ENCODE measurements around the gene ZNF394. TPM values are rescaled to one million over a fixed set of nuclear protein-coding genes. Genes with fewer than 3 reads are reported as not detected.

The ZNF394 gene
- total RNA-seq, 1 experiment from 2014 or later = 20.6 TPM

DNA sequence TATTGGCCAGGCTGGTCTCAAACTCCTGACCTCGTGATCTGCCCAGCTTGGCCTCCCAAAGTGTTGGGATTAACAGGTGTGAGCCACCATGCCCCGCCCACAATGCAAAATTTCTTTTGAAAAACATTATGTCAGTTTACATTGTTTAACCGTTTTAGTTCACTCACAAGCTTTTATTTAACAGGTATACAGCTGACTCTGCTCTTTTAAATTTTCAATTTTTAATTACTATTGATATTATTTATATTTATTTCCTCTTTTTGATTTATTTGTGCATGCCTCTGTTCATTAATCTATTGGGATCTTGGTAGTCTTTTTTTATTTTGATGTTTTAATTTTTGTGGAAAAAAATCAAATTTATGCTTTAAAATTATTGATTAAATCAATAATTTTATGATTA is 21.3 kb upstream of the ZNF394 start:
- Mint-ChIP-seq H3K27ac (ENCODE audit: low read depth, unreplicated experiment) (no peak overlapping the region), H3K36me3 (ENCODE audit: insufficient read depth, unreplicated experiment) (peaks cover 82% of the 10 kb centered on the region), H3K27me3 (ENCODE audit: insufficient read depth, unreplicated experiment) (no peaks in the 10 kb centered on the region), H3K4me1 (ENCODE audit: insufficient read depth, unreplicated experiment) (no peaks in the 10 kb centered on the region), H3K4me3 (ENCODE audit: unreplicated experiment) (no peak overlapping the region), H3K9me3 (ENCODE audit: unreplicated experiment) (peaks cover 7% of the 10 kb centered on the region)
- CTCF ChIA-PET = interaction anchor here (0.7 to 1.5 kb wide), 4 partner anchors 18 to 398 kb away, joined by 3 to 7 read pairs (median 4); partner anchors contain the start of gene TRIM4
- no peak for DNase-seq (ENCODE audit: unreplicated experiment)
- intact Hi-C loops (cut with micrococcal nuclease) = no loop called here
- POLR2A ChIA-PET = interaction anchor here (0.6 to 1.5 kb wide), 5 partner anchors 16 to 311 kb away, joined by 3 to 4 read pairs (median 4); partner anchors contain the start of gene FAM200A
- TF ChIP-seq, protein P1, sequence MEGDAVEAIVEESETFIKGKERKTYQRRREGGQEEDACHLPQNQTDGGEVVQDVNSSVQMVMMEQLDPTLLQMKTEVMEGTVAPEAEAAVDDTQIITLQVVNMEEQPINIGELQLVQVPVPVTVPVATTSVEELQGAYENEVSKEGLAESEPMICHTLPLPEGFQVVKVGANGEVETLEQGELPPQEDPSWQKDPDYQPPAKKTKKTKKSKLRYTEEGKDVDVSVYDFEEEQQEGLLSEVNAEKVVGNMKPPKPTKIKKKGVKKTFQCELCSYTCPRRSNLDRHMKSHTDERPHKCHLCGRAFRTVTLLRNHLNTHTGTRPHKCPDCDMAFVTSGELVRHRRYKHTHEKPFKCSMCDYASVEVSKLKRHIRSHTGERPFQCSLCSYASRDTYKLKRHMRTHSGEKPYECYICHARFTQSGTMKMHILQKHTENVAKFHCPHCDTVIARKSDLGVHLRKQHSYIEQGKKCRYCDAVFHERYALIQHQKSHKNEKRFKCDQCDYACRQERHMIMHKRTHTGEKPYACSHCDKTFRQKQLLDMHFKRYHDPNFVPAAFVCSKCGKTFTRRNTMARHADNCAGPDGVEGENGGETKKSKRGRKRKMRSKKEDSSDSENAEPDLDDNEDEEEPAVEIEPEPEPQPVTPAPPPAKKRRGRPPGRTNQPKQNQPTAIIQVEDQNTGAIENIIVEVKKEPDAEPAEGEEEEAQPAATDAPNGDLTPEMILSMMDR (IDR thresholded peaks at IDR 0.05; ENCODE audit: unreplicated experiment) = no peak
- BruUV-seq (replicated peaks) = no TSS peak

DNA sequence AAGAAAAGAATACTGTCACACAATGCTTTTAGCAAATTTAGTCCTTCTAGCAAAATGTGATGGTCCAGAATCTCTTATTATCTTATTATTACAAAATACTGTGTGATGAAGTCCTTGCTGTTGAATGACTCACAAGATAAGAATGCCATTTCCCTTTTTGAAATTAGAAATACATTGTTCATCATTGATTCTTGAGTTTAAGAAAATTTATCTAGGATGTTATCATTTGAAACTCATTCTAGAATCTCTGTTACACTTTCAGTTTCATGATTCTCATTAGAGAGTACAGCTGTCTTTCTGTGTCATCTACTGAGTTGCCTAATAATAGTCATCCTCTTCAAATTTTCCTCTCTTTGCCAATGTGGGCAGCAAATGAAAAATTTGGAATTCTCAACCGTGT is 14.0 kb upstream of the ZNF394 start:
- Mint-ChIP-seq H3K4me3 (ENCODE audit: unreplicated experiment) (no peak overlapping the region), H3K27me3 (ENCODE audit: insufficient read depth, unreplicated experiment) (no peaks in the 10 kb centered on the region), H3K36me3 (ENCODE audit: insufficient read depth, unreplicated experiment) (peaks cover 72% of the 10 kb centered on the region), H3K27ac (ENCODE audit: low read depth, unreplicated experiment) (no peak overlapping the region), H3K9me3 (ENCODE audit: unreplicated experiment) (no peaks in the 10 kb centered on the region), H3K4me1 (ENCODE audit: insufficient read depth, unreplicated experiment) (no peaks in the 10 kb centered on the region)
- intact Hi-C loops (cut with micrococcal nuclease) = no loop called here
- BruUV-seq (replicated peaks) = no TSS peak
- no peak for DNase-seq (ENCODE audit: unreplicated experiment)
- TF ChIP-seq, protein P1 (IDR thresholded peaks at IDR 0.05; ENCODE audit: unreplicated experiment) = no peak
- ChIA-PET POLR2A (interaction anchor here (2.3 kb wide), 1 partner anchor 9 kb away, joined by 9 read pairs; the partner anchor contains the start of gene ZKSCAN5), CTCF (interaction anchor here (0.8 to 1.2 kb wide), 3 partner anchors 12 to 26 kb away, joined by 3 to 4 read pairs (median 3); no protein-coding TSS in a partner anchor)

DNA sequence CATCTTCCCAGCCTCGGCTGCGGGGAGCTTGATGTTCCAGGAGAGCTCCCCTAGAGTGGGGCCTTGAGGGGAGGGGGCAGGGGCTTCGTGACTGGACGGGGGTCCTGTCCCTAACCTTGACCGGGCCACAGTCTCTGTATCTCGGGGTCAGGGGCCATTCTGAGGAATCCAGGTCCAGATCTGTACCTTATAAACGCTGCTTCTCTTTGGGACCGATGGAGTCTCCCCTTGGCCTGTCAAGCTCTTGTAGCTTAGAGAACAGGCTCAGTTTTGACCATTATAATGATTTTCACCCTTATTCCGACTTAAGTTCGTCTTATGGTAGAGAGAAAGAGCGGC is 5.2 kb upstream of the ZNF394 start:
- Mint-ChIP-seq H3K36me3 (ENCODE audit: insufficient read depth, unreplicated experiment) (peaks cover 19% of the 10 kb centered on the region), H3K27me3 (ENCODE audit: insufficient read depth, unreplicated experiment) (no peaks in the 10 kb centered on the region), H3K9me3 (ENCODE audit: unreplicated experiment) (no peaks in the 10 kb centered on the region), H3K4me1 (ENCODE audit: insufficient read depth, unreplicated experiment) (peaks cover 17% of the 10 kb centered on the region), H3K27ac (ENCODE audit: low read depth, unreplicated experiment) (peak overlapping the region; percentile 83), H3K4me3 (ENCODE audit: unreplicated experiment) (peak overlapping the region; percentile 87)
- no peak for DNase-seq (ENCODE audit: unreplicated experiment)
- intact Hi-C loops (cut with micrococcal nuclease) = loop anchor here (2.0 kb wide), 2 partner anchors 54 to 112 kb away; partner anchors contain the start of genes ZNF655 and ZSCAN25
- ChIA-PET CTCF (interaction anchor here (1.0 kb wide), 1 partner anchor 22 kb away, joined by 3 read pairs; no protein-coding TSS in a partner anchor), POLR2A (interaction anchor here (0.5 to 3.4 kb wide), 24 partner anchors 10 to 595 kb away, joined by 3 to 39 read pairs (median 6); partner anchors contain the start of genes ATP5MF, BUD31, CPSF4 and FAM200A)
- BruUV-seq (replicated peaks) = no TSS peak
- TF ChIP-seq, protein P1 (IDR thresholded peaks at IDR 0.05; ENCODE audit: unreplicated experiment) = no peak

DNA sequence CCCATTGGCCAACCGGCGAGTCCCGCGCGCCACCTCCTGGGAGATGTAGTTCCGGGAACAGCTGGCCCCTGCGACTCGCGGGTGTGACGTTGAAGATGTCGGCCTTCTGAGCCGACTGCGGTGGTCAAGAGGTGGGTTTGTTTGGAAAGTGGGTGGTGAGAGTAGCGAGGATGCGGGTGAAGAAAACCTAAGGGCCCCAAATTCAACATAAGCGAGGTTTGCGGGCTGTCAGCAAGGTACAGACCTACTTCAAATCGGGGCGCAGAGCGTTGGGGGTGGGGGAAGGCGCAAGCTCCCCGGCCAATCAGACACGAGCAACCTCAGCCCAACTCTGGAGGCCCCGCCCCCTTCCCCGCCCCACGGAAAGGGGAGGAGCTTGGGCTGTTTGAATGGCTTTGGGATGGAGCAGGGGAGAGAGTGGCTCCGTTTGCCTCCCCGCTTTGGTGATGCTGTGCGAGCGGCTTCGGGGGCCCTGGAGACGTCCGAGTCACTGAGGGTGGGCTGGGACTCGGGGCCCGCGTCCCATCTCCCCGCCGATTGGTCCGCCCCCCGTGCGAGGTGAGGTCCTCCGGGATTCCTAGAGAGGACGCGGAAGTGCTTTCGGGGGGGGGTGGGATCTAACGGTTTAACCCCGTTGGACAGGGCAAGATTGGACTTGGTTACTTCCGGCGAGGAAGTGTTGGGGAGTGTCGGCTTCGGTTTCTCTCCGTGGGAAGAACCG is 4.7 kb upstream of the ZNF394 start, which contains the start of gene ZKSCAN5:
Gene ZKSCAN5, plus strand, starts transcription at position 60 of the 721 bp plus-strand sequence. CDS start 1,383 bp downstream, outside the sequence.
- peak within 1 kb of the TSS; percentile 87 for H3K4me3 Mint-ChIP-seq (ENCODE audit: unreplicated experiment)
- H3K36me3 Mint-ChIP-seq (ENCODE audit: insufficient read depth, unreplicated experiment) = peaks cover 24% of the 10 kb centered on the region
- TF ChIP-seq, protein P1 (IDR thresholded peaks at IDR 0.05; ENCODE audit: unreplicated experiment) = no peak
- ChIA-PET CTCF (interaction anchor here (0.8 to 1.0 kb wide), 2 partner anchors 22 to 62 kb away, joined by 3 read pairs; no protein-coding TSS in a partner anchor), POLR2A (interaction anchor here (0.5 to 3.4 kb wide), 36 partner anchors 10 to 595 kb away, joined by 3 to 39 read pairs (median 4); partner anchors contain the start of genes ATP5MF, BUD31, CPSF4 and FAM200A)
- peak; percentile 96 for DNase-seq (ENCODE audit: unreplicated experiment)
- intact Hi-C loops (cut with micrococcal nuclease) = loop anchor here (2.0 kb wide), 2 partner anchors 54 to 112 kb away; partner anchors contain the start of genes ZNF655 and ZSCAN25
- no peaks in the 10 kb centered on the region for H3K27me3 Mint-ChIP-seq (ENCODE audit: insufficient read depth, unreplicated experiment)
- no TSS peak for BruUV-seq (replicated peaks)
- H3K9me3 Mint-ChIP-seq (ENCODE audit: unreplicated experiment) = no peaks in the 10 kb centered on the region
- H3K27ac Mint-ChIP-seq (ENCODE audit: low read depth, unreplicated experiment) = peak within 1 kb of the TSS; percentile 83
- H3K4me1 Mint-ChIP-seq (ENCODE audit: insufficient read depth, unreplicated experiment) = peaks cover 17% of the 10 kb centered on the region

Measured in MCF 10A (cell line).